WTC11 (cell line): ENCODE results near the gene SLC2A9.

Source experiments
- CREB1 ChIP-seq: sonication (generic); formaldehyde crosslinking; IDR thresholded peaks from 2 replicates; pipeline ENCODE4 v1.8.0; 2023; ENCODE audit warnings: mild to moderate bottlenecking, missing genetic modification reagents
- JUN ChIP-seq: sonication (generic); formaldehyde crosslinking; IDR thresholded peaks from 2 replicates; pipeline ENCODE4 v1.8.0; 2023; ENCODE audit warnings: mild to moderate bottlenecking, missing genetic modification reagents
- OVOL2 ChIP-seq: fragments of 250-450 bp; sonication (Bioruptor Pico); IDR thresholded peaks from 2 replicates; pipeline ENCODE4 v1.9.0; 2021; ENCODE audit warnings: mild to moderate bottlenecking, borderline replicate concordance
- TF ChIP-seq, protein P1 (sequence below): sonication (generic); formaldehyde crosslinking; IDR thresholded peaks from 2 replicates; pipeline ENCODE4 v1.8.1; 2023; ENCODE audit warnings: mild to moderate bottlenecking, moderate library complexity, missing genetic modification reagents
- TF ChIP-seq, protein P2 (sequence below): fragments of 200-600 bp; IDR thresholded peaks from 2 replicates; pipeline ENCODE4 v1.8.0; 2022; ENCODE audit warnings: antibody characterized with exemption
- TF ChIP-seq, protein P3 (sequence below): sonication (generic); formaldehyde crosslinking; IDR thresholded peaks from 2 replicates; pipeline ENCODE4 v1.8.0; 2022; ENCODE audit warnings: mild to moderate bottlenecking, missing genetic modification reagents
- TF ChIP-seq, protein P4 (sequence below): fragments of 250-450 bp; sonication (Bioruptor Pico); IDR thresholded peaks from 2 replicates; pipeline ENCODE4 v1.8.0; 2021; ENCODE audit warnings: mild to moderate bottlenecking

DNA sequence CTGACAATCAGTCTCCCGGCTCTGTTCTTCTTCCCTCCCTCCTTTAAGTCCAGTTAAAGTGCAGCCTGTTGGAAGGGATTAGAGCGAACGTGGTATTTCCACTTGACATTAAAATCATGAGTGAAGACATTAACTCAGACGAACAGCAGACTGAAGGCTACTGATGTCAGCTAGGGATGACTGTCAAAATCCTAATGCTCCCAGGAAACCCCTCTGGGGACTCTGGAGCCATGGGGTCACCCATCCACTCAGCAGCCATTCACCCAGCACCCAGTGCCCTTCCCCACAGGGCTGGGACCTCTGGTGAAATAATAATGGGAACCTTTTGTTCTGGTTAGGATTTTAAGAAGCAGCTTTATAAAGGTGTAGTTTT, 126.0 kb downstream of the SLC2A9 start:
- no peak for TF ChIP-seq CREB1 (CRISPR knock-in tag)
- TF ChIP-seq, protein P1, sequence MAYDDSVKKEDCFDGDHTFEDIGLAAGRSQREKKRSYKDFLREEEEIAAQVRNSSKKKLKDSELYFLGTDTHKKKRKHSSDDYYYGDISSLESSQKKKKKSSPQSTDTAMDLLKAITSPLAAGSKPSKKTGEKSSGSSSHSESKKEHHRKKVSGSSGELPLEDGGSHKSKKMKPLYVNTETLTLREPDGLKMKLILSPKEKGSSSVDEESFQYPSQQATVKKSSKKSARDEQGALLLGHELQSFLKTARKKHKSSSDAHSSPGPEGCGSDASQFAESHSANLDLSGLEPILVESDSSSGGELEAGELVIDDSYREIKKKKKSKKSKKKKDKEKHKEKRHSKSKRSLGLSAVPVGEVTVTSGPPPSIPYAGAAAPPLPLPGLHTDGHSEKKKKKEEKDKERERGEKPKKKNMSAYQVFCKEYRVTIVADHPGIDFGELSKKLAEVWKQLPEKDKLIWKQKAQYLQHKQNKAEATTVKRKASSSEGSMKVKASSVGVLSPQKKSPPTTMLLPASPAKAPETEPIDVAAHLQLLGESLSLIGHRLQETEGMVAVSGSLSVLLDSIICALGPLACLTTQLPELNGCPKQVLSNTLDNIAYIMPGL (CRISPR knock-in tag) = no peak
- TF ChIP-seq, protein P2, sequence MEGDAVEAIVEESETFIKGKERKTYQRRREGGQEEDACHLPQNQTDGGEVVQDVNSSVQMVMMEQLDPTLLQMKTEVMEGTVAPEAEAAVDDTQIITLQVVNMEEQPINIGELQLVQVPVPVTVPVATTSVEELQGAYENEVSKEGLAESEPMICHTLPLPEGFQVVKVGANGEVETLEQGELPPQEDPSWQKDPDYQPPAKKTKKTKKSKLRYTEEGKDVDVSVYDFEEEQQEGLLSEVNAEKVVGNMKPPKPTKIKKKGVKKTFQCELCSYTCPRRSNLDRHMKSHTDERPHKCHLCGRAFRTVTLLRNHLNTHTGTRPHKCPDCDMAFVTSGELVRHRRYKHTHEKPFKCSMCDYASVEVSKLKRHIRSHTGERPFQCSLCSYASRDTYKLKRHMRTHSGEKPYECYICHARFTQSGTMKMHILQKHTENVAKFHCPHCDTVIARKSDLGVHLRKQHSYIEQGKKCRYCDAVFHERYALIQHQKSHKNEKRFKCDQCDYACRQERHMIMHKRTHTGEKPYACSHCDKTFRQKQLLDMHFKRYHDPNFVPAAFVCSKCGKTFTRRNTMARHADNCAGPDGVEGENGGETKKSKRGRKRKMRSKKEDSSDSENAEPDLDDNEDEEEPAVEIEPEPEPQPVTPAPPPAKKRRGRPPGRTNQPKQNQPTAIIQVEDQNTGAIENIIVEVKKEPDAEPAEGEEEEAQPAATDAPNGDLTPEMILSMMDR = no peak
- TF ChIP-seq JUN (CRISPR knock-in tag) = no peak
- no peak for TF ChIP-seq OVOL2 (CRISPR knock-in tag)
- TF ChIP-seq, protein P3, sequence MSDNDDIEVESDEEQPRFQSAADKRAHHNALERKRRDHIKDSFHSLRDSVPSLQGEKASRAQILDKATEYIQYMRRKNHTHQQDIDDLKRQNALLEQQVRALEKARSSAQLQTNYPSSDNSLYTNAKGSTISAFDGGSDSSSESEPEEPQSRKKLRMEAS (CRISPR knock-in tag) = no peak
- TF ChIP-seq, protein P4, sequence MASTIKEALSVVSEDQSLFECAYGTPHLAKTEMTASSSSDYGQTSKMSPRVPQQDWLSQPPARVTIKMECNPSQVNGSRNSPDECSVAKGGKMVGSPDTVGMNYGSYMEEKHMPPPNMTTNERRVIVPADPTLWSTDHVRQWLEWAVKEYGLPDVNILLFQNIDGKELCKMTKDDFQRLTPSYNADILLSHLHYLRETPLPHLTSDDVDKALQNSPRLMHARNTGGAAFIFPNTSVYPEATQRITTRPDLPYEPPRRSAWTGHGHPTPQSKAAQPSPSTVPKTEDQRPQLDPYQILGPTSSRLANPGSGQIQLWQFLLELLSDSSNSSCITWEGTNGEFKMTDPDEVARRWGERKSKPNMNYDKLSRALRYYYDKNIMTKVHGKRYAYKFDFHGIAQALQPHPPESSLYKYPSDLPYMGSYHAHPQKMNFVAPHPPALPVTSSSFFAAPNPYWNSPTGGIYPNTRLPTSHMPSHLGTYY = no peak
